GM21447 (cell line): ENCODE measurements around the gene KLF2.
A peak's percentile ranks its signal among the peaks of the same experiment; 100 is the strongest.
"Not testable (repeated sequence)": the region's sequence is repeated elsewhere in the genome, so short reads cannot be mapped to it uniquely, and the experiment has no call there.

Source experiments
- ATAC-seq: cut with Tn5 transposase; IDR thresholded peaks from one replicate; pipeline ENCODE4 v1.9.1; 2021; ENCODE audit not compliant: unreplicated experiment

KLF2 gene

DNA sequence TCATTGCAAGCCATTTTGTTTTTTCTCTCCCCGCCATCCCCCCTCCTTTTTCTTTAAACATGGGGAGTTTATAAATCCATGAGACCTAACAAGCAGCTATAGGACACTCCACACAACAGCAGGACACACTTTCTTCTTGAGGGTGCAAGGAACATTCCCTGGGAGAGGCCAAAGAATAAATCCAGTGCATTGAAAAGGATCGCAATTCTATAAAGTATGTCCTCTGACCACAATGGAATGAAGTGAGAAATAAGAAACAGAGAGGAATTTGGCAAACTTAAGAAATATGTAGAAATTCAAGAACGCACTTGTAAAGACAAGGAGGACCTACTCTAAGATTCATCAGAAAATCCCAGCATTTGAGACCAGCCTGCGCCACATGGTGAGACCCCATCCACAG lies 11.9 kb downstream of the KLF2 start:
- no peak for ATAC-seq

GRCh38 chr19:16337809-16338469 lies 13.3 kb downstream of the KLF2 start:
- no peak for ATAC-seq

DNA sequence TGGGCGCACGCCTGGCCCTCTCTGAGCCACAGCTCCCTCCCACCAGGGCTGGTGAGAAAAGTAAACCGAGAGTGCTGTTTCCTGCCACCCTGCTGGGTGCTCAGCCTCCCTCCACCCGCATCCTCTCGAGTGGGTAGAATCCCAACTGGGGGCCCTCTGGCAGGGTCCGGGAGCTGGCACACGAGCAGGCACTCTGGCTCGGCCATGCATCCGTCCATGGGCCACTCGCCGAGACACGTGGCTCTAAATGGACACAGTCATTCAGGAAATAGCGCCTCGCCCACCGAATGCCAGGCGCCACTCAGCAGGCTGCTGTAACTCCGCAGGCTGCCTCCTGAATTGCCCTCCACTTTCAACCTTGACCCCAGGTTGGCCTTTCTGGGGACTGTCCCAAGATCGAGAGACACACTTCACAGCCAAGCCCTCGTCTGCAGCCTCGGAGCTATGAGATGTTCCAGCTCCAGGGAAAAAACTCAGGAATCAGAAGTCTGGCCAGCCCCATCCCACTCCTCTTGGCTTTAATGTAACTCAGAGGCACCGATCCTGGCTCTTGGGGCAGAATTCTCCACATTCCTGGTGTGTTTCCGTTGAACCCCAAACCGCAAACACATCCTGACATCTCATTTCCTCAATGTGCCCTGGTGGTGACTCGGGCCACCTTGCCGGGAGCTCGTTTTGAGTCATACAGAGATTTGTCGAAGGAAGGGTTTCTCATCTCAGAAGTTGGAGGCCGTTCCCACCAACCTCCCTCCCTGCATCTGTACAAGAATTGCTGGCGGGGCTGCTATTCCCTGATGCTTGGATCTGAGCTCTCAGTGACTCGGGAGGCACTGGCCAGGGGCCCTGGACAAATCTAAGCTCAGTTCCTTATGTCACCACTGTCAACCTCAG lies 14.1 kb downstream of the KLF2 start:
- no peak for ATAC-seq

- ATAC-seq, result no peak
These were observed 14.7 kb downstream of the KLF2 start for GRCh38 chr19:16339361-16339725.

- no peak for ATAC-seq
These were observed 15.5 kb downstream of the KLF2 start for GRCh38 chr19:16340092-16340491.

DNA sequence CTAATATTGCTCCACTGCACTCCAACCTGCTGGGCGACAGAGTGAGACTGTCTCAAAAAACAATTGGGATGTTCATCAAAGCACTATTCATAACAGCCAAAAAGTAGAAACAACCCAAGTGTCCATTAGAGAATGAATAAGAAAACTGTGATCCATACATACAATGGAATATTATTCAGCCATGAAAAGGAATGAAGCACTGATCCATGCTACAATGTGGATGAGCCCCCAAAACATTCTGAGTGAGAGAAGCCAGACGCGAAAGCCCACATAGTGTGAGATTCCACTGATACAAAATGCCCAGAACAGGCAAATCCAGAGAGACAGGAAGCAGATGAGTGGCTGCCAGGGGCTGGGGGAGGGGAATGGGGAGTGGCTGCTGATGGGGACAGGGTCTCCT lies 16.0 kb downstream of the KLF2 start:
- no peak for ATAC-seq

GRCh38 chr19:16342002-16342715 lies 17.5 kb downstream of the KLF2 start:
- ATAC-seq, result peak; percentile 52

- no peak for ATAC-seq
These were observed 18.5 kb downstream of the KLF2 start for GRCh38 chr19:16343156-16343555.

GRCh38 chr19:16345457-16345856 lies 20.8 kb downstream of the KLF2 start:
- ATAC-seq, result no peak

- ATAC-seq, result not testable (repeated sequence)
These were observed 22.5 kb downstream of the KLF2 start for GRCh38 chr19:16347099-16347498.

GRCh38 chr19:16347706-16348105 lies 23.1 kb downstream of the KLF2 start:
- no peak for ATAC-seq

- no peak for ATAC-seq
These were observed 25.0 kb downstream of the KLF2 start for GRCh38 chr19:16349551-16350152.

DNA sequence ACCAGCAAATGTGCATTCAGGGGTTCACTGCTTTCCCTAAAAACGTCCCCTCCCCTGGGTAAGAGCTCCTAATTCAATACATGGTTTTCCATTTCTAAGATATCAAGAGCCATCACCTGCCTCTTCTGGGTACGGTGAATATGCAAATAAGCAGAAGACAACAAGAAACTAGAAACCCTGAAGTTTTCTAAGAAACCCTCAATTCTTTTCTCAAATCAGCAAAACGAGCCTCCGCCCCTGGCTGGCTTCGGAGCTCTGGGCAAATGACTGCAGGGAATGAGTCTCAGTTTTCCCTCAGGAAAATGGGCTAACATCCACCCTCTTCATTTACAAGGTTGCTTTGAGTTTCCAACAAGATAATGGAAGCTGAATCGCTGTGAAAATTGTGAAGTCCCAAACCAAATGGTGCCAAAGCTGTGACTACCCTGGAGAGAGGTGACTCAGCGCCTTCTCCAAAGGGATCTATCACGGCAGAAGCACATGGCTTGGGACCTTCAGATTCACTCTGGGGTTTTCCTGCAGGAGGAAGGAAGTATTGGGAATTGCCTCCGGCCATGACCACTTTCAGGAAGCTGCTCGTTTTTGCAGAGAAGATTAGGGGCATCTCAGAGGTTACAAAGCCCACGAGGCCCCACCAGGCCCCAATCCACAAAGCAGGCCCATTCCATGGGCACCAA lies 26.6 kb downstream of the KLF2 start:
- no peak for ATAC-seq

DNA sequence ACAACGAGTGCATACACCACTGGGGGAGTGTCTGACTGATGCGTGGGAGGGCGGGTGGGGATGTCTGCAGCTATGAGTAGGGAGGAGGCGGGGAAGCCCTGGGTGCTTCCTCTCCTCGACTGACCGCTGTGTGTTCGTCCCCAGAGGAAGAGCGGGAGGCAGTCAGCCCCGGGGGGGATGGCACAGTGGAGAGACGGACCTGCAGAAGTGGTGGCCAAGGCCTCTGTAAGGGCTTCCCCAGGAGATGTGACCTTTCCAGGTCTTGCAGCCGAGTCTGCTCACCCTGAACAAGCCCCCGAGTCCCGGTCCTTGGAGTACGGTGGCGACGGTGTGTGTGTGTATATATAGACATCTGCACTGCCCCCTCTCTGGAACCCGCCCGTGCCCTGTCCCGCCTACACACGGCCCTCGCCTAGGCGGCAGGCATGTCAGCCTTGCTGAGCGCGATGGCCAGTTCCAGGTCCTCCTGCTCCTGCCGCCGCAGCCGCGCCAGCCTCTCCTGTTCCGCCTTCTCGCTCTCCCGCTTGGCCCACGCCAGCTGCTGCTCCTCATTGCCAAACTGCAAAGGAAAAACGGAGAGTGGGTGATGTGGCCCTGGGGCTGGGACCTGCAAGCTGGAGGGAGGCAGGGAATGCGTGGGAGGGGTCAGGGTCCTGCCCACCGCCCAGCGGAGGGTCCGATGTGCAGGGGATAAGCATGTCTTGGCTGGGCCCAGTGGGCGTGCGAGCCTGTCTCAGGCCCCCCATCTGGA lies 30.8 kb downstream of the KLF2 start:
- no peak for ATAC-seq

DNA sequence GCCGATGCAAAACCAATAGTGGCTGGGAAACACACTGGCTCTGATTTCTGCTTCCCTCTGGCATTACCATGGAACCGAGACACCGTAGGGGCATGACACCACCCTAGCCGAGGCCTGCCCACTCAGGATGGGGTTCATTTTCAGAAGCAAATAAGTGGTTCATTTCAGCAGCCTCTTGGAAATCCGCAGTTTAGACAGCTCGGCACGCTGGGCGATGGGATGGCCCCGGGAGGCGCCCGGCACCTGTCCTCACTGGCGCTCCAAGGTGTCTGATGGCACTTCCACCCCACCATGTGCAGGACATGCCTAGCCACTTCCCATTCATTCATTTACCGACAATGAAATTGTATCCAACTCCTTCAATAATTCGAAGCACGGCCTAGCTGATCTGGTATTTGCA lies 33.8 kb downstream of the KLF2 start:
- no peak for ATAC-seq

GRCh38 chr19:16359074-16359473 lies 34.4 kb downstream of the KLF2 start:
- ATAC-seq, result no peak

DNA sequence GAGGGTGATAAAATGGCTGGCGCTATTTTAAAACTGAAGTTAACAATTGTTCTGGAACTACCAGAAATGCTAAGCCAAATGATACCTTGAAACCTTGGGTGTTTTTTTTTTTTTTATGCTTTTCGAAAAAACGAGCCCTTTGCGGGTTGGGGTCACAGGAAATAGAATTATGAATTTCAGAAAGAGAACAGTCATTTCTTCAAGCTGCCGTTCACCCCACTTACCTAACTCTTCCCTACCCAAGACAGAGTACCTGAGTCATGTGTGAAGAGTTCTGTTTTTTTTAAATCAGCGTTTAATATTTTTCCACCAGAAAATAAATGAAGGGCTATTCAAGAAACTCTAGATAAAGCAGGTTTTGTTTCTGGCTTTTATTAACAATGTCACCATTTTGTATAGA lies 35.3 kb downstream of the KLF2 start:
- ATAC-seq, result no peak

- ATAC-seq, result no peak
These were observed 36.1 kb downstream of the KLF2 start for GRCh38 chr19:16360738-16361137.

- no peak for ATAC-seq
These were observed 36.6 kb downstream of the KLF2 start for GRCh38 chr19:16361254-16361653.

DNA sequence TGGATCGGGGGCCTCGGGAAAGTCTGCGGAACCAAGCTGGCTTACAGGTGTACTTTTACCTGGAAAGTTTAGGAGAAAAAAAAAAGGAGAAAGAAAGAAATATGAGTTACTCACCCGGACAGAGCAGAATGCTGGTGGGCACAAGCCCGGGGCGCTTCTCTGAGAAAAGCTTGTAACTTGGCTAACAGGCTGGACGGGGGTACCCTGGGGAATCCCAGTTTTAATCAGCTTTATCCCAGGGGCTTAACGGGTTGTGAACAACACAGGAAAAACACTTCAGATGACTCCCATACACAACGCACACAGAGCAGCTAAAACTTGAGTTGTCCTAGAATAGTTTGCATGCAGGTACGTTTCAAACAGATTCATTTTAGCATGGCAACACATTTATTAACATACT lies 37.3 kb downstream of the KLF2 start:
- ATAC-seq, result no peak
